Activated CD4-positive, alpha-beta T cell treated with anti-CD3 and anti-CD28 coated beads for 48 hours (primary cell): Measurements from ENCODE around the gene DYSF.

Source experiments
- DNase-seq: peaks from one replicate; pipeline ENCODE4 v3.0.0-alpha.2; 2020

DYSF gene

DNA sequence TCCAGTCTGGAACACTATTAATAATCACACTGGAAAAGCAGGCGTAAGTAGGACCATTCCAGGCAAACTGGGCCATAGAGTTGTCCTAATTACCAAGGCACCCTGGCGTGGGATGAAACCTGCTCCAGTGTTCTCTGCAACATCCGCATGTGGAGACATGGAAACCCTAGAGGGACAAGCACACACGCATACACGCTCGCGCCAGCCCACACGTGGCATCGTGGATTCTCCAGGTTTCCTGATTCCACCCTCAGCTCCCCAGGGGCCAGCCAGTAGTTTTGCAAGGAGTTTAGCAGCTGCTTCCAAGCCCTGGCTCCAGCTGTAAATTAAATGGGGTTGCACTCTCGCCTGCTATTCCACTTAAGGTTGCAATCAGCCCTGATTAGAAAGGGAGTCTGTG lies 127.7 kb downstream of the DYSF start:
- no peak for DNase-seq

DNA sequence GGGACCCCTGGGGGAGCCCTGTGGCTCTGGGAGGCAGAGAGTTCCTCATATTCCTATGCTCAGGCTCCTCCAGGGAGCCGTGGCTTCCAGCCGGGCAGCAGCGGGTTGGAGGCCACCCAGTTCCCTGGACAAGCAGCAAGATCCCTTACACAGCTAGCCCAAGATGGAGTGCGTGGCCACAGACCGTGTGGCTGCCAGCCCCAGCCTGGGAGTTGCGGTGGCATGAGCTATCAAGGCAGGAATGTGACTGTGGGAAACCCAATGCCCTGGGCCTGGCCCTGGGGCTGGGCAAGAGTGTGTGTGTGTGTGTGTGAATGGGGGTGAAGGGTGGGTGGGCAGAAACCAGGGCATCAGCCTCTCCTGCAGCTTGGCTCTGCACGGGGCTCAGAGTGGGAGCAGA lies 130.5 kb downstream of the DYSF start:
- DNase-seq: no peak

DNA sequence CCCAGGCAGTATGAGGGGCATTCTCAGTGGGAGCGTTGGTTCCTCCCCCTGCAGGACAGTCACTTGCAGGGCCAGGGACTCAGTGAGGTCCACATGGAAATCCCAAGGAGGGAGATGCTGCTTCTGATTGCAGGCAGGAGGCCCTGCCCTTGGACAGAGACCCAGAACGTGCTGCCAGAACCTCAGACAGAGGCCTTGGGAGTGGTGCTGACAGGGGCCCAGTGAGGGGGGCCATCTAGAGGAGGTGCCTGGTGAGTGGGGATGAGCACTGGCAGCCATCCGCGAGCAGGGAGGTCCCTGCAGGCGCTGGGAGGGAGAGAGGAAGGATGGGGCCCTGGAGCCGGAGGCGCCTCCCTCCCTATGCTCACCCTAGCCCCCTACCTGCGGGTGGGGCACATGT lies 133.1 kb downstream of the DYSF start:
- no peak for DNase-seq

DNA sequence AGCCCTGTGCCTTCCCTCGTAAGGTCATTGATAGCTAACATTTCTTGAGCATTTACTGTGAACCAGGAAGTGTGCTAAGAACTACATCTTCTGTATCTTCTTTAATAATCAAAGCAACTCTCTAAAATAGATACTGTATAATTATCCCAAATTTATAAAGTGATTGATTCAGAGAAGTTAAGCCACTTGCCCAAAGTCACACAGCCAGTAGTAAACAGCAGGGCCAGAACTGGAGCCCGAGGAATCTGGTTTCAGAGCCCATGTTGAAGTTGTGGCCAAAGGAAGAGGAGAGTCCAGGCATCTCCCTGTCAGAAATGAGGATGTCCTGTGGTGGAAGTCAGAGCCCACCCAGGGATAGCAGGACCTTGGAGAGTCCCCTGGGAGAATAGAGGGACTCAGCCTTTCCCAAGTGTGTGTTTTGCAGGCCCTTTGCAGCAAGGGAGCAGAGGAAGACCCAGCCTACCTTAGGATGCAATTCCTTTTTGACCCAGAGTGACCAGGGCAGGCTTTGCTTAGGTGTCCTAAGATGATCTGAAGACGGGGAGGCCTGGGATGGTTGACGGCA lies 134.2 kb downstream of the DYSF start:
- DNase-seq: no peak

DNA sequence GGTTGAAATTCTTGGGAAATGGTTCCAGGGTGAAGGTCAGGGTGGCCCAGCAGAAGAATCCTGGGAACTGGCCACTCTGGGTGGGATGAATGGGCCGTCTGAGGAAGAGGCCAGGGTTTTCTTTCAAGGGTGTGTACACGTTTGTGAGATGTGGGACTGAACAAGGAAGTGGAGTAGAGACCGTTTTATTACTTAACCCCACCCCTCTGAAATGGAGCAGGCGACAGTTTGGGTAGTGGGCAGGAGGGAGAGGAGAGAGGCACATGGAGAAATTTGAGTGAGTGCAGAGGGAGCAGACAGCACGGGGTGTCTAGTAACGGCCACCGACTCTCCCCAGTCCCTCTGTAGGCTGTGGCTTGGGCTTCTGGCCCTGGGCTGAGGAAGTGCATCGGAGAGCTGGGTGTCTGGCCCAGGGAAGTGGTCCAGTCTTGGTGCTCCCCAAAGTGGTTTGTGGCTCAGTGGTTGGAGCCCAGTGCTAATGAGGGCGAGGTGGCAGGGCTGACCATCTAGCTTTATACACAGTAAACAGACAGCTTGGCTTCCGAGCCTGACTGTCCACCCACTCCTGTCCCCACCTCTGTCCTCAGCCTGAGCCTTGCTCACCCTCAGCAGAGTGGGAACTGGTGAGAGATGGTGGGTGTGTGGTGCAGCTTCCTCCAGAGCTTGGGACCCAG lies 135.3 kb downstream of the DYSF start:
- DNase-seq: no peak

DNA sequence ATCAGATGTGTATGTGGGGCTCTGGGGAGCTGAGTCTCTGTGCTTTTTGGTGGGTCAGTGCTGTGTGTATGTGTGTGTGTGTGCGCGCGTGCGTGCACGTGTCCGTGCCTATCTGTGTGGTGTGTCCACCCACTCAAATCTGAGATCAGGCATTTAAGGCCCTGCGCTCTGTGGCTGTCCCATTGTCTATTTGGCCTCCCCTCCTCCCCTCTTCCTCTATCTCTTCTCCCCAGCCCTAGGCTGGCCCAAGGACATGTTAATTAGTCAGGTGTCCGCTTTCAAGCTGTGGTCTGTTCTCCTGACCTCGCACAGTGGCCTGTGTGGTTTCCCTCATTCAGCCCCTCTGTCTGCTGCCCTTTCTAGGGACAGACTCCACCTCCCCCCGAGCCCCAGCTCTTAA lies 136.4 kb downstream of the DYSF start:
- no peak for DNase-seq

DNA sequence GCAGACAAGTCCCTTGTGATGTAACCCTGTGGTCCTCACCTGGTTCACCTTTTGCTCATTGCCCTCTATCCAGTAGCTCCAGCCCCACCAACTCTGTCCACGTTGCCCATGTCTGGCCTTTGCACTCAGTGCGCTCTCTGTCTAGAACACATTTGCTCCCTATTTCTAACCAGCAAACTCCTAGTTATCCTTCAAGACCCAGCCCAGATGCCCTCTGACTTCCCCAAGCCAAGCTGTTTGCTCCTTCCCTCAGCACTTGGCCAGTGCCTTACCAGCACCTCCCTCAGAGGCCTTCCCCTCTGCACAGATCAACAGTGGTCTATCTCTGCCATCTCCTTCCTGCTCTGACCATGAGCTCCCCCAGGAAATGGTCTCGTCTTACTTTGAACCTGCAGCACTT lies 137.7 kb downstream of the DYSF start:
- no peak for DNase-seq

DNA sequence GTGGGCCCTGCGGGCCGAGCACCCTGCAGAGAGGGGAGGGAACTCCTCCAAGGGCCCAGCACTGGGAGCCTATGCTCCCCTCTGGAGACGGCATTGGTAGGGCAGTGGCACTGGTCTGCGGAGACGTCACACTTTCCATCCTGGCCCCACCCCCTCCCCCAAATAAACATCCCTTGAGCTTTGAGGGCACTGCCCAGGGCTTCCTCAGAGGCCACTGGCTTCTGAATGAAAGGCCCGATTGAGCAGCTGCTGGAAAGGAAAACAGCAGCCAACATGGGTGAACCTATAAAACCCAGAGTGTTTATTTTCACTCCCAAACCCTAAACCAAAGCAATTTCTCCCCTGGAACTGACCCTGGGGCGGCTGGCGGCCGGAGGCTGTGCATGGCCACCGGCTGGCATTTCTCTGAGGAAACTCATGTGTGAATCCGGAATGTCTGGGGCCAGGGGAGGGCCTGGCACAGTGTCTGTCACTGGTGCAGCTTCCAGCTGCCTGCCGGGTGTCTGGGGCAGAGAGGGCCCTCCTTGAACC lies 138.9 kb downstream of the DYSF start:
- no peak for DNase-seq

DNA sequence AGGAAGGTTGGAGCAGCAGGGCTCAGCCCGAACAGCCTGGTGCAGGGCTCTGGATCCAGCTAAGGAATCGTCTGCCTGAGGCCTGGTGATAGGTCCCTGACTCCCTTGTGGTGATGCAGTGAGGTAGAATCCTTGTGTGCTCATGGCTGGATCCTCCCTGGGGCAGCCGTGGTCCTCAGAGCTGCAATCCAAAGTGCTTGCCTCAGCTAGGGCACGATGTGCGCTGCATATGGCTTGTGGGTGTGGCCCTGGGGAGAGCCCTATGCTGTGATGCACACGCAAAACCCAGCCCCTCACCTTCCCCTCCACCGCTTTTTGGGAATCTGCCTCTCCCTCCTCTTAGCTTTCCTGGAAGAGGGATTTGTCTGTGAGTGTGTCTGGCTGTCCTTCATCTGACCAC lies 142.2 kb downstream of the DYSF start:
- DNase-seq: no peak

DNA sequence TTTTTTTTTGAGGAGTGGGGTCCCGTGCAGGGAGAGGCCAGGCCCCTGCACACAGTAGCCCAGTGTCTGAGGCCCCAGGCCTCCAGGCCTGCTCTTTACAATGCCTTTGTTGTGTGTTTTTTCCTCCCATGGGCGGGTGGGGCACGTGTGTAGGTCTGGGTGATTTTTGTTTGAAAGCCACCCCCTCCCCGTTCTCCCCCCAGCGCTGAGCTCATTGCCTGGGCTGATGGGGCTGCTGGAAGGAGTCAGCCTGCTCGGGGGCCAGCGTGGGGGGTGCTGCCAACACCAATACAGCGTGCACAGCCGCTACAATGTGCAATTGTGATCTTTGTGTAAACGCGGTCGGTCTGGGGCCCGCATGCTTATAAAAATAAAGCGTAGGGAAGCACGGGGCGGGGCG lies 142.7 kb downstream of the DYSF start:
- DNase-seq: no peak

DNA sequence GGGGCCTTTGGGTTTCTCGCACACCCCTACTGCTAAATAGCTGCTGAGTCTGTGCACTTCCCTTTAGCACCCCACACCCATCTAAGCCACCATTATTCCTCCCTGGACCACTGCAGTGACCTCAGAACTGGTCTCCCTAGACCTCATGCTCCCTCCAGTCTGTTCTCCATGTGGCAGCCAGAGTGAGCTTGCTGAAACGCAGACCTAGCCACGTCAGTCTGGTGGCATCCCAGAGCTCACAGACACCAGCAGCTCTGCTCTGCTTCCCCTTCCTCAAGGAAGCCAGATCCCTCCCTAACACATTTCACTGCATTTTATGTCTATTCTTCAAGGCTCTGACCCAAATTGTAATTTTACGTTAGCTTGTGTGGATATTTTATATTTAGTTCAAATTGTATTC lies 144.4 kb downstream of the DYSF start:
- DNase-seq: no peak

DNA sequence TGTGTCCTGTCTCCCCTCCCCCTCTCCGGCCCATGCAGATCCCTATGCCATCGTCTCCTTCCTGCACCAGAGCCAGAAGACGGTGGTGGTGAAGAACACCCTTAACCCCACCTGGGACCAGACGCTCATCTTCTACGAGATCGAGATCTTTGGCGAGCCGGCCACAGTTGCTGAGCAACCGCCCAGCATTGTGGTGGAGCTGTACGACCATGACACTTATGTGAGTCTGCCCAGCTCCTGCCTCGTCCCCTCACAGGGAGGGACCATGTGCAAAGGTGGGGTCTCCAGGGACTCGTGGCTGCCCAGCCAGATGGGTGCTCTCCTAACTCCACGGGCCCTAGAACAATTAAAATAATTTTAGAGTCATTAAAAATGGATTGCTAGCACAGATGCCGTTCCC lies 145.2 kb downstream of the DYSF start:
- DNase-seq: no peak

DNA sequence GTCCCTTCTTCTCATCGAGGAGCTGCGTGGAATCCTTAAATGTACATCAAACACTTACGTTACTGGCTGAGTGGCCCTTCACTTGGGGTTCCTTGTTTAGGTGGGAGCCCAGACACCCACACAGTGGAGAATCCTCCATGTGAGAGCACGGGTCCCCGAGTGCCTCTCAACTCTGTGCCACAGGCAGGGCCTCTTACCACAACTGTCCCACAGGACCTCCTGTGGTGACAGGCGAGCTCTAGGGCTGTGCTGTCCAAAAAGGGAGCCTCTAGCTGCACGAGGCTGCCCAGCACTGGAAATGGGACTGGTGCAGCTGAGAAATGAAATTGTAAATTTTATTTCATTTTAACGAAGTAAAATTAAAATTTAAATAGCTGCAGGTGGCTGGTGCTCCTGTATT lies 145.7 kb downstream of the DYSF start:
- DNase-seq: no peak

DNA sequence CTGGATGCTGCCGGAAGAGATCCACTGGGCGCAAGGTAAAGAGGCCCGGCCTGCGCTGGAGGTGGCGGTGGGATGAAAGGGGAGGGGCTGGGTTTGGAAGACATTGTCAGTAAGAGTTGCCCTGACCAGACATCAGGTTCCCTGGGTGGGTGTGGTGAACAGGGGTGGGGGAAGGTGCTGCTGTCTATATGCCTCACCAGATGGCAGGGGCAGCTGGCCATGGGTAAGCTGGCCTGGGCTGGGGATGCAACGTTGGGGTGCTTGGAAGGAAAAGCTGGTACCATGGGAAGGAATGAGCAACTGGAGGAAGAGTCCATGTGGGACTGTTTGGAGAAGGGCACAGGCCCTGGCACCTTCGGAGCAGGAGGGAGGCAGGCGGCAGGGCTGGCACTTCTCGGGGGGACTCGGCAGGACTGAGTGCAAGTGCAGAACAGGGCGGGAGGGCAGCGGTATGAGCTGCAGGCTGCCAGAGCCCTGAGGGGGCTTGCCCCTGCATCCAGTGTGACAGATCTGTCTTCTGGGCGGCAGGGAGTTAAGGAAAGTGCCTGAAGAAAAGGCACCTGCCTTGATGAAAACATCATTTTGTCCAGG lies 146.4 kb downstream of the DYSF start:
- DNase-seq: no peak

DNA sequence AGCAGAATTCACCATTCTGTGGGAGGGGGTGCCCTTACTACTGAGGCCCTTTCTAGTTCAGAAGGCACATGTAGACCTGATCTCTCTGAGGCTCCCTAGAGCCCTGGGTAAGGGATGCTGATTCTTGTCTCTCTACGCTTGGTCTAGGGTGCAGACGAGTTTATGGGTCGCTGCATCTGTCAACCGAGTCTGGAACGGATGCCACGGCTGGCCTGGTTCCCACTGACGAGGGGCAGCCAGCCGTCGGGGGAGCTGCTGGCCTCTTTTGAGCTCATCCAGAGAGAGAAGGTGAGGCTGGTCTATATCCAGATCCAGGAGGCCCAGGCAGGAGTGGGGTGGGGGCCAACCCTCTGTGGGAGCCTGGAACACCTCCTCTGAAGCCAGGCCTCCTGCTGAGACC lies 147.2 kb downstream of the DYSF start:
- DNase-seq: no peak

DNA sequence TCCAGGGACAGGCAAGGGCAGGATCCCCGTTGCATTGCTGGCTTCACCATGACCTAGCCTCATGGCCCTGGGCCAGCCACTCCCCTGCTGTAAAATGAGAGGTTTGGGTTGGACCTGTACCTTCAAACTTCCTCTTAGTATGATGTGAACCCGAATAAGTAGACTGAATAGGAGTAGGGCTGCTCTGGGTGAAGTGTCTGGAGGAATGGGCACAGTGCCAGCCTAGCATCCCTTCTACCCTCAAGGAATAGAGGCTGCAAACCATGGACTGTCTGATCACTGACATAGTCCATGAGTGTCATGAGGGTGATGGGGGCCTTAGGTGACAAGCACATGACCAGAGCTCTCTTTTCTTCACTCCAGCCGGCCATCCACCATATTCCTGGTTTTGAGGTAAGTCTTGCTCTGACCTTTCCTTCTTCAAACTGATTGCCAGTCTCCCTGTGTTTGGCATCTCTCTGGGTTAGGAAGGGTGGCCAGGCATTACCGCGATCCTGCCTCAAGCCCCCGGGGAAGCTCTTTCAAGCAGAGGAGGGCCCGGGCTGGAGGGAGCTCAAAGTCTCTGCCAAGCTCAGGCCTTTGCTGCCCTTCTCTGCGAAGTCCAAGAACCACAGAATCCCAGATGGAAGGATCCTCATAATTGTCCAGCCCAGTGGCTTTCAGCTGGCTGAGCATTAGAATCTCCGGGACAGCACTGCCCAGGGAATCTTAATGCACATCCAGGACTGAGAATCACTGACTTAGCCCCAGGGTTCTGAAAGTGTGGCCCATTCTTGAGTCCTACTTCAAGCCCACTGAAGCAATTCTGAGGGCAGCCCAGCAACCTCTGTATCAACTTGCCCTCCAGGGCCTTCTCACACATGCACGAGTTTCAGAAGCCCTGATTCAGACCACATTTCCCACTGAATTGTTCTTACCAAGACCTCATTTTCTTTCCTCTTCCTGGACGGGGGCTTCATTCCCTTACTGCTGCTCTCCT lies 148.1 kb downstream of the DYSF start:
- DNase-seq: no peak

DNA sequence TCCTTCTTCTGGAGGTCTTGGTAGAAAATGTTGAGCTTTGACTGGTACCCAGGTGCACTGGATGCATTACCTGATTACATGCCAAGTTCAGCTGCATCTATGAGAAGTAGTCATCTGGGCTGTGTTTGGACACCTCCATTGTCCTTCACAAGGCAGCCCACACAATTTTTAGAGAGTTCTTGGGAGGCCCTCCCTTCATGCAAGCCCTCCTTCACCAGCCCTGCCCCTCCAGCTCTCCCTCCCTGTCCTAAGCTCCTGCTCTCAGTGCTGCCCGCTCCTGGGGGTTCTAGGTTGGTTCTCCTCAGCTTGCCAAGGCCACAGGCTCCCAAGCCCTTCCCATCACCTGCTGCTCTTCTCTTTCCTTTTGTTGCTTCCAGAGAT lies 148.7 kb downstream of the DYSF start:
- DNase-seq: no peak

DNA sequence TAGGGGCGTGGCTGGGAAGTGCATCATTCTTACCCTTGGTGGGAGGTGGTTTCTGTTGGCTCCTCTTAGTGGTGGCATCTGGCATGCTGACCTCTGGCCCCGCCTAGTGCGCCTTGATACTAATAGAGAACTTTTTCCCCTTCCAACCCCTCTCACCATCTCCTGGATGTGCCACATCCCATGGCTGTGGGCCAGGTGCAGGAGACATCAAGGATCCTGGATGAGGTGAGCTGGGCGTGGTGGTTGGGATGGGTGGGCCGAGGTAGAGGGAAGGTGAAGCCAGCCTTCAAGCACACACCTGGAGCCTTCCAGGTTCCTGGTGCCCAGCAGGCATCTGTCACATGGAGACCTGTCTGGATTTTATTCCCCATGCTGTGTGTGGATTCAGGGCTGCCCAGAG lies 149.2 kb downstream of the DYSF start:
- DNase-seq: no peak

DNA sequence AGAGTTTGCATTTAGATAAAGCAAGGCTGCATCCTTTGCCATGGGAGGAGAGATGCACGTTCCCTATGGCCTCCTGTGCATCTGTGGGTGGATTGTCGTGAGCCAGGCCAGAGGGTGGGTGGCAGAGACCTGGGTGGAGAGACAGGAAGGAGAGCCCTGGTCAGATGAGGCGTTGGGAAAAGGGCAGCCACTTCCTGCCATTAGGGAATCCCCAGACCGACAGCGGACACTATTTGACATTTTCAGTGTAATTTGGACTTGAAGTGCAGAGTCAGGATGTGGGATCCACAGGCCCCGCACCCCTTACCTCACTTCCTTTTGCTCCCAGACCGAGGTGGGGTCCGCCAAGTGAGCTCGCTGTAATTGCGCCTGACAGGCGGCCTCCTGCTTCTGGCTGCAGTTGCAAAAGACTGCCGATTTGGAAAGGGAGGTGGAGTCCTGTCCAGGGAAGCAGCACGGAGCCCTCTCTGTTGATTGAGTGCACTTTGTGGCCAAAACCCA lies 150.0 kb downstream of the DYSF start:
- no peak for DNase-seq

DNA sequence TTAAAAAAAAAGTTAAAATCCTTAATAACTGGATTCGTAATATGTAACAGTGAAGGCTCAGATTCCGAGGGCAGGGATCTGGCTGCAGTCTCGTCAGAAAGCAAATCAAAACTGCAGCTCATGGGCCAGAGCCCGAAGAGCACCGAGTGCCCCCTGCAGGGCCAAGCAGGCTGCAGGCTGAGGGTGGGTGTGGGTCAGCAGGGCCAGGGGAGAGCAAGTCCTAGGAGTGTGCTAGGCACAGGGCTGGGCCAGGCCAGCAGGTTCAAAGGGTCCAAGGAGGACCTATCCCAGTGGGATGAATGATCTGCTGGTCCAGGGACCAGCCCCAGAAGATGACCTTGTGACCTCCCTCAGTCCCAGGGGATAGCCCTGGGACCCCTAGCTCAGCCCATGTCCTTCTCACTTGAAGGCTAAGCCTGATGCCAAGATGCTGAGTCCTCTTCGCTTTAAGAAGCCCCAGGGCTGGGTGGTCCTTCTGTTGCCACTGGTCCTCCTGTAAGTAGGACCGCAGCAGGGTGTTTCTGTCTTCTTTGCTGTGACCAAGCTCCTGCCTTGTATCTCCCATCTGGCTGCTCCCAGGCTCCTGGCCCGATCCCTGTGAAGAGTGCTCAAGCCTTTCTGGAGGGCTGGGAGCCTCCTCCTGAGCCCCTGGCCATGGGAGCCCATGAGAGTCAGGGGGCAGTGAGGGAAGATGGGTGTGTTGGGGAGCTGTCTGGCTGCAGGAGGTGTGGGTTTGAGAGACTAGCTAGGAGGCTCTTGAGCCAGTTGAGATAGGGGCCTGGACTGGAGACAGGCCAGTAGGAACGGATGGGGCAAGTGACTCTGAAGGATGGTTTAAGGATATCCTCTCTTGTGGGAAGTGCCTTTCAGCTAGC lies 150.7 kb downstream of the DYSF start:
- no peak for DNase-seq

DNA sequence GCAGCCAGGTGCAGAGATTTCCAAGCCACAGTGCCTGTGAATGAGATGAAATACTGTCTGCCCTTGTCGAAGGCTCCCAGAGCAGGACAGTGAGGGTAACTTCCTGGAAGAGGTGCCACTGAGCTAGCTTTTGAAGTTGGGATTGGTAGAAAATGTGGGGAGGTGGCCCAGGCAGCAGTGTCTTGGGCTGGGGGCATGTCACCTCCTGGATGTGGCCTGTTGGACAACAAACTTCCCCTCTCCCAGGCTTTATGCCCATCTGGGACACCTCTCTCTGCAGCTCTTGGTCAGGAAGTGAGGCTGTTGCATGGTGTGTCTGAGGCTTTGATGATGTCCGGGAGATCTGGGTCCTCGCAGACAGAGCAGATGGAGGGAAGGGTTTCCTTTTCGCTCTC lies 151.4 kb downstream of the DYSF start:
- DNase-seq: no peak

DNA sequence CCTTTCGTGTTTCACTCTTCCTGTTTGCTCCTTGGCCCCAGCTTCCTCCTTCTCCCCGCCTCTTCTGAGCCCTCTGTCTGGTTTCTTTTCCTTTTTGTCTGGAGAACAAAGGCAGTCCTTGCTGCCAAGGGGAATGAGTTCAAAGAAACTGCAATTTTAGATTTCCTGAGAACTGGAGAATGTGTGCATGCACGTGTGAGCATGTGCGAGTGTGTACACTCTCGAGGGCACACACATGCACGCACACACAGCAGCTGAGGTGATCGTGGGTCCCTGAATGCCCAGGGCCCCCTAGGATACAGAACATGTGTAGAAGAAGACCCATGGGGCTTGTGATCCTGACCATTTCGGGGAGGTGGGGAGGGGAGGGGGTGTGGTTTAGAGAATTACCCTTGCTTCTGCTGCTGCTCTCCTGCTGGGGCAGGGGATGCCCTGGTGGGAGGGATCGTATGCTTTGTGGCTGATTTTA lies 151.8 kb downstream of the DYSF start:
- no peak for DNase-seq
